ENCODE results near the gene SF3B2.

GRCh38 chr11:66008095-66008467, 44.1 kb upstream of the SF3B2 start:
- TF ChIP-seq, protein P1, sequence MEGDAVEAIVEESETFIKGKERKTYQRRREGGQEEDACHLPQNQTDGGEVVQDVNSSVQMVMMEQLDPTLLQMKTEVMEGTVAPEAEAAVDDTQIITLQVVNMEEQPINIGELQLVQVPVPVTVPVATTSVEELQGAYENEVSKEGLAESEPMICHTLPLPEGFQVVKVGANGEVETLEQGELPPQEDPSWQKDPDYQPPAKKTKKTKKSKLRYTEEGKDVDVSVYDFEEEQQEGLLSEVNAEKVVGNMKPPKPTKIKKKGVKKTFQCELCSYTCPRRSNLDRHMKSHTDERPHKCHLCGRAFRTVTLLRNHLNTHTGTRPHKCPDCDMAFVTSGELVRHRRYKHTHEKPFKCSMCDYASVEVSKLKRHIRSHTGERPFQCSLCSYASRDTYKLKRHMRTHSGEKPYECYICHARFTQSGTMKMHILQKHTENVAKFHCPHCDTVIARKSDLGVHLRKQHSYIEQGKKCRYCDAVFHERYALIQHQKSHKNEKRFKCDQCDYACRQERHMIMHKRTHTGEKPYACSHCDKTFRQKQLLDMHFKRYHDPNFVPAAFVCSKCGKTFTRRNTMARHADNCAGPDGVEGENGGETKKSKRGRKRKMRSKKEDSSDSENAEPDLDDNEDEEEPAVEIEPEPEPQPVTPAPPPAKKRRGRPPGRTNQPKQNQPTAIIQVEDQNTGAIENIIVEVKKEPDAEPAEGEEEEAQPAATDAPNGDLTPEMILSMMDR (IDR thresholded peaks at IDR 0.05 in 8 of 11, conservative IDR thresholded peaks at IDR 0.05 in 3 of 11) = no peak
- TF ChIP-seq POLR2A (IDR thresholded peaks at IDR 0.05) (no peak), POLR2AphosphoS5 (IDR thresholded peaks at IDR 0.05) (no peak)

Data from spleen (tissue), 7 donors.